DOHH2 (cell line): Measurements from ENCODE around the gene PKHD1.

Experiments used
- H3F3A ChIP-seq: fragments of 200-600 bp; sonication (generic), shearing (Covaris generic); 2 replicates; pipeline ENCODE4 v1.6.0; 2016; ENCODE audit warnings: antibody characterized with exemption, mild to moderate bottlenecking; ENCODE audit not compliant: control insufficient read depth, insufficient read depth
- H3K27ac ChIP-seq: fragments of 200-600 bp; sonication (generic); 2 replicates; pipeline ENCODE4 v1.5.1; 2014; ENCODE audit warnings: low read depth, mild to moderate bottlenecking, low read length, moderate library complexity
- H3K27me3 ChIP-seq: fragments of 200-600 bp; sonication (generic); 2 replicates; pipeline ENCODE4 v1.6.1; 2014; ENCODE audit warnings: mild to moderate bottlenecking, low read length, mixed read lengths; ENCODE audit not compliant: control insufficient read depth
- H3K36me3 ChIP-seq: fragments of 200-600 bp; sonication (generic); 2 replicates; pipeline ENCODE4 v1.6.1; 2014; ENCODE audit warnings: mild to moderate bottlenecking, low read length, moderate library complexity, mixed read lengths; ENCODE audit not compliant: control insufficient read depth
- H3K4me1 ChIP-seq: fragments of 200-600 bp; sonication (generic); 2 replicates; pipeline ENCODE4 v1.6.1; 2014; ENCODE audit warnings: mild to moderate bottlenecking, low read length, mixed read lengths; ENCODE audit not compliant: control insufficient read depth
- H3K4me2 ChIP-seq: fragments of 200-600 bp; sonication (generic); 2 replicates; pipeline ENCODE4 v1.6.0; 2014; ENCODE audit warnings: mild to moderate bottlenecking, low read length, moderate library complexity
- H3K4me3 ChIP-seq: fragments of 200-600 bp; sonication (generic); 2 replicates; pipeline ENCODE4 v1.5.1; 2014; ENCODE audit warnings: mild to moderate bottlenecking, low read length, mixed read lengths
- H3K79me2 ChIP-seq: fragments of 200-600 bp; sonication (generic); 2 replicates; pipeline ENCODE4 v1.6.1; 2014; ENCODE audit warnings: mild to moderate bottlenecking, low read length, mixed read lengths; ENCODE audit not compliant: control insufficient read depth
- H3K9me2 ChIP-seq: fragments of 200-600 bp; sonication (generic); replicated peaks from 2 replicates; pipeline ENCODE4 v1.6.1; 2014; ENCODE audit warnings: mild to moderate bottlenecking, low read length, mixed read lengths; ENCODE audit not compliant: control insufficient read depth
- H3K9me3 ChIP-seq: fragments of 200-600 bp; sonication (generic); 2 replicates; pipeline ENCODE4 v1.6.1; 2014; ENCODE audit warnings: antibody characterized with exemption, low read length, mixed read lengths; ENCODE audit not compliant: control insufficient read depth, insufficient read depth
- H4K20me1 ChIP-seq: fragments of 200-600 bp; sonication (generic); 2 replicates; pipeline ENCODE4 v1.6.0; 2014; ENCODE audit warnings: low read depth, mild to moderate bottlenecking, antibody characterized with exemption, low read length, moderate library complexity; ENCODE audit not compliant: control insufficient read depth, insufficient read depth
- EZH2phosphoT487 ChIP-seq: fragments of 200-600 bp; sonication (generic); IDR thresholded peaks from 2 replicates; pipeline ENCODE4 v1.6.1; 2017; ENCODE audit warnings: borderline replicate concordance, mild to moderate bottlenecking, antibody characterized with exemption, low read length, moderate library complexity, mixed read lengths
- TF ChIP-seq, protein P1 (sequence below): fragments of 200-600 bp; sonication (generic); IDR thresholded peaks from one replicate; pipeline ENCODE4 v1.5.1; 2014; ENCODE audit warnings: antibody characterized with exemption, mild to moderate bottlenecking, low read depth, low read length; ENCODE audit not compliant: poor library complexity, severe bottlenecking

The PKHD1 gene

DNA sequence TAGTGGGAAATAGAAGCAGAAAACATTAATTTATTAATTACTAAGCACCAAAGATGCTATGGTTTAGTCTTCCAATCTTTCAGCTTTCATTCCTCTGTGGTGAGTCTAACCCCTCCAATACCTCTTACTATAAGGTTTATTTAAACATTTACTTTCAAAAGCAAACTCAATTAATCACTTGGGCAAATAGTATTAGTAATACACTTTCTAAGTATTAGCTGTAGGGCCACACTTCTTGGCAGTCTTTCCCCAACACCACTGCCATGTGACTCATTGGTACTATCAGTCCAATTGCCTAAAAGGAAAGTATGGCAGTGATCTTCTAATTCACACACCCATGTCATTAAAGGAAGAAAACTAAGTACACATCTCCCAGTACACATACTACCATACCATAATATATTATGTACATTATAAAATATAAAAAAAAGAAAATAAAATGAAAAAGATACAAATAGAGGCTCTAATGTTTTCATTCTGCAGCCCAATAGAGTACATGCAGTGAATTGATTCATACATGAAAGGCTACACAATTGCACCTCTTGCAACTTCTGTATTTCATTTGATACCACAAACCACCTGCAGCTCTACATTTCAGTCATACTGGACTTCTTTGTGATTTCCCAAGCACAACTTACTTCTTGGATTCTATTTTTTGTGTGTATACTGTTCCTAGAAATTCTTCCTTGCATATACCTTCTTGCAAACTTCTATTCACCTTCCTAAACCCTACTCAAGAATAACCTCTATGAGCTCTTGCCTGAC lies 218.6 kb downstream of the PKHD1 start:
- Histone ChIP-seq H3K9me3 (no peaks in the 10 kb centered on the region), H3K79me2 (no peaks in the 10 kb centered on the region), H3K27me3 (no peaks in the 10 kb centered on the region), H3K27ac (no peak overlapping the region), H3F3A (no peaks in the 10 kb centered on the region), H3K4me3 (no peak overlapping the region), H3K4me1 (no peaks in the 10 kb centered on the region), H3K4me2 (no peak overlapping the region), H4K20me1 (no peaks in the 10 kb centered on the region), H3K36me3 (no peaks in the 10 kb centered on the region), H3K9me2 (no peaks in the 10 kb centered on the region)
- no peak for TF ChIP-seq EZH2phosphoT487
- TF ChIP-seq, protein P1, sequence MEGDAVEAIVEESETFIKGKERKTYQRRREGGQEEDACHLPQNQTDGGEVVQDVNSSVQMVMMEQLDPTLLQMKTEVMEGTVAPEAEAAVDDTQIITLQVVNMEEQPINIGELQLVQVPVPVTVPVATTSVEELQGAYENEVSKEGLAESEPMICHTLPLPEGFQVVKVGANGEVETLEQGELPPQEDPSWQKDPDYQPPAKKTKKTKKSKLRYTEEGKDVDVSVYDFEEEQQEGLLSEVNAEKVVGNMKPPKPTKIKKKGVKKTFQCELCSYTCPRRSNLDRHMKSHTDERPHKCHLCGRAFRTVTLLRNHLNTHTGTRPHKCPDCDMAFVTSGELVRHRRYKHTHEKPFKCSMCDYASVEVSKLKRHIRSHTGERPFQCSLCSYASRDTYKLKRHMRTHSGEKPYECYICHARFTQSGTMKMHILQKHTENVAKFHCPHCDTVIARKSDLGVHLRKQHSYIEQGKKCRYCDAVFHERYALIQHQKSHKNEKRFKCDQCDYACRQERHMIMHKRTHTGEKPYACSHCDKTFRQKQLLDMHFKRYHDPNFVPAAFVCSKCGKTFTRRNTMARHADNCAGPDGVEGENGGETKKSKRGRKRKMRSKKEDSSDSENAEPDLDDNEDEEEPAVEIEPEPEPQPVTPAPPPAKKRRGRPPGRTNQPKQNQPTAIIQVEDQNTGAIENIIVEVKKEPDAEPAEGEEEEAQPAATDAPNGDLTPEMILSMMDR = no peak

DNA sequence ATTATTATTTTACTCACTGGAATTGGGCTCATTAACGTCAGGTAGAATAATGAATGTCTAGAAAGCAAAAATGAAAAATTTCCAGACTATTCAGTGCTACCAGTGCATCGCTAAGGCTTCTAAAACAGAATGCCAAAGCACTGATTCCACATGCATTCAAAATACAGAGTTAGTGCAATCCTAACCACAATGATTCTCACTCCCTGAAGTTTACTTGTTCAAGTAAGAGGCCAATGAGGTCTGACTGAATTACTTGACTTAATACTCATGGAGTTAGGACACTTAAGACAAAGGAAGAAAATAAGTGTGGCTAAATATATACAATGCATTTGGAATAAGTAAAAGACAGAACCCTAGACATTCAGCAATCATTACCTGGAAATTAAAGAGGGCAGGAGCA lies 220.5 kb downstream of the PKHD1 start:
- Histone ChIP-seq H3K9me3 (no peaks in the 10 kb centered on the region), H3K79me2 (no peaks in the 10 kb centered on the region), H3F3A (no peaks in the 10 kb centered on the region), H3K36me3 (no peaks in the 10 kb centered on the region), H3K27ac (no peak overlapping the region), H3K4me1 (no peaks in the 10 kb centered on the region), H3K4me2 (no peak overlapping the region), H4K20me1 (no peaks in the 10 kb centered on the region), H3K27me3 (no peaks in the 10 kb centered on the region), H3K9me2 (no peaks in the 10 kb centered on the region), H3K4me3 (no peak overlapping the region)
- TF ChIP-seq, protein P1 = no peak
- TF ChIP-seq EZH2phosphoT487 = no peak

DNA sequence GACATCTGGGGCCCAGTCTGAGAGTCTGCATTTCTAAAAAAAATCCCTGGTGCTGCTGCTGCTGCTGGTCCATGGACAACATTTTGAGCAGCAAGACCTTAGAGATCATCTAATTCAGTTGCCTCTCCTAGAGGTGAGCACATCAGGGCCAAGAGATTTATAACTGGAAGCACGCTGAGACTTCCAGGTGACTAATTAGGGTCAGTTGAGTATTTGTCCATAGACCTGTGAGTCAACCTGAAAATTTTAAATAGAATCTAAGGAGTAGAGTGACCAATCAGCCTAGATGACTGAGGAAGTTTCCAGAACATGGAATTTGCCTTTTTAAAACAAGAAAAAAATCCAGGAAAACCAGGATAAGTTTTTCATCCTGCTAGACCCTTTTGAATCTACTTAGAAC lies 221.4 kb downstream of the PKHD1 start:
- Histone ChIP-seq H4K20me1 (no peaks in the 10 kb centered on the region), H3K9me3 (no peaks in the 10 kb centered on the region), H3K4me1 (no peaks in the 10 kb centered on the region), H3K27ac (no peak overlapping the region), H3K79me2 (no peaks in the 10 kb centered on the region), H3K4me3 (no peak overlapping the region), H3K9me2 (no peaks in the 10 kb centered on the region), H3K4me2 (no peak overlapping the region), H3K27me3 (no peaks in the 10 kb centered on the region), H3F3A (no peaks in the 10 kb centered on the region), H3K36me3 (no peaks in the 10 kb centered on the region)
- no peak for TF ChIP-seq EZH2phosphoT487
- TF ChIP-seq, protein P1 = no peak
